ENCODE results near the gene FAM120B.

DNA sequence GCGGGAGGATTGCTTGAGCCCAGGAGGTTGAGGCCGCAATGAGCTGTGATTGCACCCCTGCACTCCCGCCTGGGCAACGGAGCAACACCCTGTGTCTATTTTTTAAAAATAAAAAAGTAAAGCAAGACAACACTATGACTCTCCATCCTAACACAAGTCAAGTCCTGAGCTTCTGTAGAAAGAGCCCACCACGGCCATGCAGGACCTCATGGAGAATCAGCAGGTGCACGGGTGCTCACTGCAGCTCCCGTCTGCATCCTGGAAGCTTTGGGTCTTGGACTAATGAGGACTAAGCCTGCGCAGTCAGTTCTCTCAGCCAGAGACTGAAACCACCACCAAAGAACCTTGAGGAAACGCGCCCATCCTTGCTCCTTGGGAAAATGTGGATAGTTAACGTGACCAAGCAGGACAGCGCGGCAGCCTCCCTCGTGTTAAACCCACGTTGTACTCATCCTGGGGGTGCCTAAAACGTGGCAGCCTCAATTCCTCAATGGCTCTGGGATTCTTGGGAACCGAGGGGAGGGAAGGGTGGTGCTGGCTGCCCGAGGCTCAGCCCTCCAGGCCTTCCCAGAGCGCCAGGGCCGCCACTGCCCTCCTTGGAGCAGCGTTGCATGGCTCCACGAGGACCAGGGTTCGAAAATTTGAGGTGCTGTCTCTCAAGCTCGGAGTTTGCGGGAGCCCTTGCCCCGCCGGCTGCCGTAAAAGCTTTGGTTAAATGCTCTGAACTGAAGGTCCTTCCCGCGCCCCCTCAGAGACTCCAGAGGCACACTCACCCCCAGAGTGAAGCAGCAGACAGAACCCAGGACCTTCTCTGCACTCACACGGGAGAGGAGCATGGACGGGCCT, 44.7 kb upstream of the FAM120B start:
- TF ChIP-seq, protein P1, sequence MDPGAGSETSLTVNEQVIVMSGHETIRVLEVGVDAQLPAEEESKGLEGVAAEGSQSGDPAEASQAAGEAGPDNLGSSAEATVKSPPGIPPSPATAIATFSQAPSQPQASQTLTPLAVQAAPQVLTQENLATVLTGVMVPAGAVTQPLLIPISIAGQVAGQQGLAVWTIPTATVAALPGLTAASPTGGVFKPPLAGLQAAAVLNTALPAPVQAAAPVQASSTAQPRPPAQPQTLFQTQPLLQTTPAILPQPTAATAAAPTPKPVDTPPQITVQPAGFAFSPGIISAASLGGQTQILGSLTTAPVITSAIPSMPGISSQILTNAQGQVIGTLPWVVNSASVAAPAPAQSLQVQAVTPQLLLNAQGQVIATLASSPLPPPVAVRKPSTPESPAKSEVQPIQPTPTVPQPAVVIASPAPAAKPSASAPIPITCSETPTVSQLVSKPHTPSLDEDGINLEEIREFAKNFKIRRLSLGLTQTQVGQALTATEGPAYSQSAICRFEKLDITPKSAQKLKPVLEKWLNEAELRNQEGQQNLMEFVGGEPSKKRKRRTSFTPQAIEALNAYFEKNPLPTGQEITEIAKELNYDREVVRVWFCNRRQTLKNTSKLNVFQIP (CRISPR knock-in tag; IDR thresholded peaks at IDR 0.05; ENCODE audit: borderline replicate concordance, low read depth): no peak
- no peak for TF ChIP-seq ZFP30 (CRISPR knock-in tag; IDR thresholded peaks at IDR 0.05)
- no peak for TF ChIP-seq OSR1 (CRISPR knock-in tag; IDR thresholded peaks at IDR 0.05)
- TF ChIP-seq TOX (CRISPR knock-in tag; IDR thresholded peaks at IDR 0.05; ENCODE audit: borderline replicate concordance): no peak
- no peak for TF ChIP-seq ESRRG (CRISPR knock-in tag; IDR thresholded peaks at IDR 0.05)
- TF ChIP-seq, protein P2, sequence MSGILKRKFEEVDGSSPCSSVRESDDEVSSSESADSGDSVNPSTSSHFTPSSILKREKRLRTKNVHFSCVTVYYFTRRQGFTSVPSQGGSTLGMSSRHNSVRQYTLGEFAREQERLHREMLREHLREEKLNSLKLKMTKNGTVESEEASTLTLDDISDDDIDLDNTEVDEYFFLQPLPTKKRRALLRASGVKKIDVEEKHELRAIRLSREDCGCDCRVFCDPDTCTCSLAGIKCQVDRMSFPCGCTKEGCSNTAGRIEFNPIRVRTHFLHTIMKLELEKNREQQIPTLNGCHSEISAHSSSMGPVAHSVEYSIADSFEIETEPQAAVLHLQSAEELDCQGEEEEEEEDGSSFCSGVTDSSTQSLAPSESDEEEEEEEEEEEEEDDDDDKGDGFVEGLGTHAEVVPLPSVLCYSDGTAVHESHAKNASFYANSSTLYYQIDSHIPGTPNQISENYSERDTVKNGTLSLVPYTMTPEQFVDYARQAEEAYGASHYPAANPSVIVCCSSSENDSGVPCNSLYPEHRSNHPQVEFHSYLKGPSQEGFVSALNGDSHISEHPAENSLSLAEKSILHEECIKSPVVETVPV (CRISPR knock-in tag; IDR thresholded peaks at IDR 0.05): no peak
- TF ChIP-seq RARB (CRISPR knock-in tag; IDR thresholded peaks at IDR 0.05): no peak
- TF ChIP-seq ZNF565 (CRISPR knock-in tag; conservative IDR thresholded peaks at IDR 0.05; ENCODE audit: low read depth): no peak
- TF ChIP-seq, protein P3, sequence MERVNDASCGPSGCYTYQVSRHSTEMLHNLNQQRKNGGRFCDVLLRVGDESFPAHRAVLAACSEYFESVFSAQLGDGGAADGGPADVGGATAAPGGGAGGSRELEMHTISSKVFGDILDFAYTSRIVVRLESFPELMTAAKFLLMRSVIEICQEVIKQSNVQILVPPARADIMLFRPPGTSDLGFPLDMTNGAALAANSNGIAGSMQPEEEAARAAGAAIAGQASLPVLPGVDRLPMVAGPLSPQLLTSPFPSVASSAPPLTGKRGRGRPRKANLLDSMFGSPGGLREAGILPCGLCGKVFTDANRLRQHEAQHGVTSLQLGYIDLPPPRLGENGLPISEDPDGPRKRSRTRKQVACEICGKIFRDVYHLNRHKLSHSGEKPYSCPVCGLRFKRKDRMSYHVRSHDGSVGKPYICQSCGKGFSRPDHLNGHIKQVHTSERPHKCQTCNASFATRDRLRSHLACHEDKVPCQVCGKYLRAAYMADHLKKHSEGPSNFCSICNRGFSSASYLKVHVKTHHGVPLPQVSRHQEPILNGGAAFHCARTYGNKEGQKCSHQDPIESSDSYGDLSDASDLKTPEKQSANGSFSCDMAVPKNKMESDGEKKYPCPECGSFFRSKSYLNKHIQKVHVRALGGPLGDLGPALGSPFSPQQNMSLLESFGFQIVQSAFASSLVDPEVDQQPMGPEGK (CRISPR knock-in tag; IDR thresholded peaks at IDR 0.05; ENCODE audit: borderline replicate concordance): no peak
- no peak for TF ChIP-seq ZFP3 (CRISPR knock-in tag; IDR thresholded peaks at IDR 0.05)
- TF ChIP-seq TCF4 (CRISPR knock-in tag; IDR thresholded peaks at IDR 0.05; ENCODE audit: borderline replicate concordance): no peak
- TF ChIP-seq ARNTL (CRISPR knock-in tag; IDR thresholded peaks at IDR 0.05; ENCODE audit: borderline replicate concordance, low read depth): no peak
- no peak for TF ChIP-seq CSDC2 (CRISPR knock-in tag; IDR thresholded peaks at IDR 0.05)
- no peak for TF ChIP-seq ZNF8 (CRISPR knock-in tag; IDR thresholded peaks at IDR 0.05)
